CD4-positive, alpha-beta T cell treated with Interleukin-10 for 1 hour (primary cell): Measurements from ENCODE around the gene SPANXB1.
"Not testable (repeated sequence)": the region's sequence is repeated elsewhere in the genome, so short reads cannot be mapped to it uniquely, and the experiment has no call there.

ENCODE experiments used
- DNase-seq: peaks from one replicate; pipeline ENCODE4 v3.0.0-alpha.2; 2020

SPANXB1 gene, protein sequence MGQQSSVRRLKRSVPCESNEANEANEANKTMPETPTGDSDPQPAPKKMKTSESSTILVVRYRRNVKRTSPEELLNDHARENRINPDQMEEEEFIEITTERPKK

DNA sequence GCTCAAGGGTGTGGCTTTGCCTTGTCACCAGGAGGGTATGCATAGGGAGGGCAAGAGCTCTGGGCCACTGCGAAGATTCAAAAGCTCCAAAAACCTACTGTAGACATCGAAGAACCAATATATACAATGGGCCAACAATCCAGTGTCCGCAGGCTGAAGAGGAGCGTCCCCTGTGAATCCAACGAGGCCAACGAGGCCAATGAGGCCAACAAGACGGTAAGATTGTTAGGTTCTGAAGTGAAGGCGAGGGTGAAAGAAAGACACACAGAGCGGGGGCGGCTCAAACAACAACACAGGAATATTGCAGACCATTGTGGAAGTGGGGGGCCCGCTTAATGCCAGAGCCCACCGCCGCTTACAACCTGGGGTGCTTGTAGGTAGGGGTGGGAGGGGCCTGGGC is at the start of gene SPANXB1:
TSS of gene SPANXB1 (plus strand) at position 27 of the 400 bp plus-strand sequence. CDS start at position 127, 100 bp downstream.
- not testable (repeated sequence) for DNase-seq

- no peak for DNase-seq
These were observed 35.4 kb upstream of the SPANXB1 start for GRCh38 chrX:140967036-140967435.

- DNase-seq = no peak
These were observed 31.1 kb upstream of the SPANXB1 start for GRCh38 chrX:140971099-140971795.

GRCh38 chrX:140975472-140975871 is 26.9 kb upstream of the SPANXB1 start:
- DNase-seq = no peak

GRCh38 chrX:140980271-140980670 is 22.1 kb upstream of the SPANXB1 start:
- no peak for DNase-seq

DNA sequence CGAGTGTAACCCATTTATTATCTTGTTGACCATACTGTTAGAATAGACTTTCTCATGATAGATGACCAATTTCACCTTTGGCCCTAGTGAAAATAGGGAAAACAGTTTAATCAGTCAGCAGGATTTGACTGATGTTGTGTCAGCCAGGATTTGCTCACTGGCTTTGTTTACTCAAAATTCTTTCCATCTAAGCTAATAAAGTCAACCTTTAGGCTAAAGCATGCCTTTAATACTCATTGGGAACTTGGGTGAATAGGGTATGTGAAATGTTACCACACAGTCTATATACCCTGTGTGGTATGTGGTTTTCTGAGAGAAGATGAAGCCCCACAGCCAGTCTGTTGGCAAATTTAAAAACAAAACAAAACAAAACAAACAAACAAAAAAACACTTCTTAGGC is 18.7 kb upstream of the SPANXB1 start:
- DNase-seq = no peak

DNA sequence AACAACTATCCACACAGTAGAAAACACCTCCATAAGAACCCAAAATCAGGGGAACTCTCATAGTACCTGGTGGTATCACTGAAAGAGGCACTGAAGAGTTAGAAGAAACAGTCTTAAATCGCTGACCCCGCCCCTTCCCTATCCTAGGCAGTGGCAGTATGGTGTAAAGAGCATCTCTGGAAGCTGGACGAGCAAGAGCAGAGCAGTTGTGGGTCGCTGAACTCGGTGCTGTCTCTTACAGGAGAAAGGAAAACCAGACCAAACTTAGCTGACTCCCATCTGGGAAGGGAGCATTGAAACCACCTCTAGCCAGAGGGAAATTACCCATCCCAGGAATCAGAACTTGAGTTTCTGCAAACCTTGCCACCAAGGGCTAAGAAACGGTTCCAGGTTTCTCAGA is 2.8 kb downstream of the SPANXB1 start:
- not testable (repeated sequence) for DNase-seq

GRCh38 chrX:141044246-141044645 is 41.9 kb downstream of the SPANXB1 start:
- DNase-seq = not testable (repeated sequence)

GRCh38 chrX:141049878-141050277 is 47.5 kb downstream of the SPANXB1 start:
- not testable (repeated sequence) for DNase-seq

DNA sequence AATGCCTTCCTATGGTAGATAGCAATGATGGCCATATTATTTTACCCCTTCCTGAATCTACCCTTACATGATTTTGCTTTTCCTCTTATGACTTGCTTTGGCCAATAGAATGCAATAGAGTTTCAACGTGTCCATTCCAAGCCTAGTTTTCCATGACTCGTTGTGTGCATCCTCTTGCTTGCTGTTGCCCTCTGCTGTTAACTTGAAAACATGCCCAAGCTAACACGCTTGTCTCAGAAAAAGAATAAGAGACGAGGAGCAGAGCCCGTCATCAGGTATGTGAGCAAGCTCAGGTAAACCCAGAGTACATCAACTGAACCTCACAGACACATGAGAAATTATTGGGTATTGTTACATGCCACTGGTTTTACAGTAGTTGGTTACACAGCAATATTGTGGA is 49.7 kb downstream of the SPANXB1 start:
- not testable (repeated sequence) for DNase-seq
